HEK293 (cell line): ENCODE data around the gene FOXP1.

ENCODE experiments used
- CTCF ChIA-PET: fragments of 350-600 bp; formaldehyde crosslinking; extraction: SDS; loops from one replicate; lab custom pipeline; 2021; ENCODE audit warnings: antibody characterized with exemption; lab: Yijun Ruan, JAX
- POLR2A ChIA-PET: fragments of 300-600 bp; formaldehyde crosslinking; extraction: SDS; loops from one replicate; lab custom pipeline; 2020; ENCODE audit warnings: antibody characterized with exemption, inconsistent platforms; lab: Yijun Ruan, JAX
- H3K27ac ChIP-seq: fragments of 200-500 bp; sonication (Bioruptor generic); 2 replicates; pipeline ENCODE4 v1.5.1; 2014; ENCODE audit warnings: low read depth, low read length, control low read depth, inconsistent platforms; ENCODE audit errors: extremely low read depth
- H3K36me3 ChIP-seq, 2 experiments: fragments of 200-500 bp in 1 of 2; sonication (Bioruptor generic) in 1 of 2; 1 replicate in 1 of 2; 2 replicates in 1 of 2; pipeline ENCODE4 v1.5.1; 2014 to 2017; ENCODE audit warnings: inconsistent platforms in 2 of 2, low read length in 2 of 2; ENCODE audit not compliant: control insufficient read depth in 2 of 2, insufficient read depth in 1 of 2
- H3K4me1 ChIP-seq: fragments of 200-500 bp; sonication (Bioruptor generic); 2 replicates; pipeline ENCODE4 v1.5.1; 2014; ENCODE audit warnings: mild to moderate bottlenecking, low read length, inconsistent platforms; ENCODE audit not compliant: control insufficient read depth, insufficient read depth
- H3K4me3 ChIP-seq: 2 replicates; pipeline ENCODE4 v1.5.1; 2011; ENCODE audit warnings: low read depth, mild to moderate bottlenecking, control low read depth, low read length, moderate library complexity
- H3K9me3 ChIP-seq: fragments of 200-500 bp; sonication (Bioruptor generic); 2 replicates; pipeline ENCODE4 v1.5.1; 2014; ENCODE audit warnings: low read depth, low read length, inconsistent platforms; ENCODE audit not compliant: control insufficient read depth, insufficient read depth
- RBAK ChIP-seq: fragments of 450-650 bp; formaldehyde crosslinking; IDR thresholded peaks from 2 replicates; pipeline ENCODE4 v1.5.1; 2016; ENCODE audit warnings: missing biosample characterization, missing genetic modification characterization
- TRIM28 ChIP-seq: IDR thresholded peaks from 2 replicates; pipeline ENCODE4 v1.6.1; 2011; ENCODE audit warnings: low read length, control low read depth, borderline replicate concordance
- ZBTB21 ChIP-seq: fragments of 450-650 bp; formaldehyde crosslinking; IDR thresholded peaks from 2 replicates; pipeline ENCODE4 v1.5.1; 2017; ENCODE audit warnings: missing biosample characterization, missing genetic modification characterization
- ZFP69B ChIP-seq: fragments of 450-650 bp; formaldehyde crosslinking; IDR thresholded peaks from 2 replicates; pipeline ENCODE4 v1.5.1; 2016; ENCODE audit warnings: missing biosample characterization, missing genetic modification characterization
- ZNF114 ChIP-seq: fragments of 450-650 bp; formaldehyde crosslinking; IDR thresholded peaks from 2 replicates; pipeline ENCODE4 v1.5.0; 2017; ENCODE audit warnings: missing biosample characterization, missing genetic modification characterization
- ZNF138 ChIP-seq: fragments of 450-650 bp; formaldehyde crosslinking; IDR thresholded peaks from 2 replicates; pipeline ENCODE4 v1.5.1; 2016; ENCODE audit warnings: missing biosample characterization, missing genetic modification characterization, borderline replicate concordance
- ZNF146 ChIP-seq: fragments of 450-650 bp; formaldehyde crosslinking; IDR thresholded peaks from 2 replicates; pipeline ENCODE4 v1.5.1; 2016; ENCODE audit warnings: missing biosample characterization, missing genetic modification characterization
- ZNF214 ChIP-seq: fragments of 450-650 bp; formaldehyde crosslinking; IDR thresholded peaks from 2 replicates; pipeline ENCODE4 v1.5.1; 2017; ENCODE audit warnings: missing biosample characterization, mild to moderate bottlenecking, missing genetic modification characterization, borderline replicate concordance
- ZNF473 ChIP-seq: fragments of 450-650 bp; formaldehyde crosslinking; IDR thresholded peaks from 2 replicates; pipeline ENCODE4 v1.5.1; 2017; ENCODE audit warnings: missing biosample characterization, missing genetic modification characterization
- ZNF514 ChIP-seq: fragments of 450-650 bp; formaldehyde crosslinking; IDR thresholded peaks from 2 replicates; pipeline ENCODE4 v1.5.1; 2016; ENCODE audit warnings: missing biosample characterization, missing genetic modification characterization
- ZNF521 ChIP-seq: fragments of 450-650 bp; formaldehyde crosslinking; IDR thresholded peaks from 2 replicates; pipeline ENCODE4 v1.5.1; 2017; ENCODE audit warnings: missing biosample characterization, mild to moderate bottlenecking, missing genetic modification characterization
- ZNF621 ChIP-seq: fragments of 450-650 bp; formaldehyde crosslinking; IDR thresholded peaks from 2 replicates; pipeline ENCODE4 v1.5.1; 2017; ENCODE audit warnings: missing biosample characterization, missing genetic modification characterization
- ZNF654 ChIP-seq: fragments of 450-650 bp; formaldehyde crosslinking; IDR thresholded peaks from 2 replicates; pipeline ENCODE4 v1.5.1; 2016; ENCODE audit warnings: low read depth, missing biosample characterization, missing genetic modification characterization
- ZNF830 ChIP-seq: fragments of 450-650 bp; IDR thresholded peaks from 2 replicates; pipeline ENCODE4 v1.5.0; 2018; ENCODE audit warnings: missing biosample characterization, missing genetic modification characterization, low read depth, mild to moderate bottlenecking, moderate library complexity
- ZSCAN30 ChIP-seq: fragments of 450-650 bp; IDR thresholded peaks from 2 replicates; pipeline ENCODE4 v1.5.1; 2018; ENCODE audit warnings: missing biosample characterization, mild to moderate bottlenecking, missing genetic modification characterization, moderate library complexity
- TF ChIP-seq, protein P1 (sequence below): fragments of 450-650 bp; formaldehyde crosslinking; IDR thresholded peaks from 2 replicates; pipeline ENCODE4; 2016; ENCODE audit warnings: missing biosample characterization, missing genetic modification characterization
- TF ChIP-seq, protein P2 (sequence below): fragments of 450-650 bp; formaldehyde crosslinking; IDR thresholded peaks from 2 replicates; pipeline ENCODE4 v1.5.1; 2016; ENCODE audit warnings: missing biosample characterization, missing genetic modification characterization
- TF ChIP-seq, protein P3 (sequence below): fragments of 450-650 bp; formaldehyde crosslinking; IDR thresholded peaks from 2 replicates; pipeline ENCODE4 v1.5.1; 2016; ENCODE audit warnings: missing biosample characterization, missing genetic modification characterization
- TF ChIP-seq, protein P4 (sequence below): sonication (generic); formaldehyde crosslinking; IDR thresholded peaks from 2 replicates; pipeline ENCODE4 v1.8.1; 2022; ENCODE audit warnings: mild to moderate bottlenecking, moderate library complexity, missing genetic modification reagents
- TF ChIP-seq, protein P5 (sequence below): fragments of 450-650 bp; formaldehyde crosslinking; IDR thresholded peaks from 2 replicates; pipeline ENCODE4 v1.5.1; 2016; ENCODE audit warnings: missing biosample characterization, missing genetic modification characterization

The FOXP1 gene

DNA sequence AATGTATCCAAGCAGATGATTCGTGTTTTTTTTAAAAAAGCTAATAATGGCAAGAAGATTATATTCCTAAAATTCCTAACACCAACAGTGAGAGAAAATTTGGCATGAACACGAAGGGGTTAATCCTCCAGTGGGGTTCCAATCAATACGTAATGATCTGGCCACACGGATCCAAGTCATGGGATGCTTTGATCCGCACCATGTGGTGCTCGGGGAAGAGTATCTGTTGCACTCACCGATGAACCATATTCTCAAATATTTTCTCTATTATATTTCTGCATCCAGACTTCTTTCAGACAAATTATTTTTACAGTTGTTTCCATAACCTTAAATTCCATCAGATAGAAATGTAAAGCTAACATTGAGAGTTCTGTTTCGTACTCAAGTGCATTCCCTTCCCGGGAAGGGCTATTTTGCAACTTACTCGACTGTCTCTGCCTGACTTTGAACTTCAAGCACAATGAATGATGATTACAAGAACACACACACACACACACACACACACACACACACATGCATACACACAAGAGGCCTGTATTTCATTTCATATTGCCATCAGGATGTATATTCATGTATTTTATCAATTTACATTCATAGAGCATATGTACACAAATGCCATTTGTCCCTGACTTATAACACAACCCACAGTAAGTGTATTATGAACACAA lies 567.2 kb downstream of the FOXP1 start:
- no peak overlapping the region for H3K4me3 ChIP-seq
- POLR2A ChIA-PET, result no interaction called here
- peaks cover 0 to 13% of the 10 kb centered on the region in 2 experiments; a peak in 1 of 3 replicates for H3K36me3 ChIP-seq
- TF ChIP-seq TRIM28, result no peak
- TF ChIP-seq, protein P1, sequence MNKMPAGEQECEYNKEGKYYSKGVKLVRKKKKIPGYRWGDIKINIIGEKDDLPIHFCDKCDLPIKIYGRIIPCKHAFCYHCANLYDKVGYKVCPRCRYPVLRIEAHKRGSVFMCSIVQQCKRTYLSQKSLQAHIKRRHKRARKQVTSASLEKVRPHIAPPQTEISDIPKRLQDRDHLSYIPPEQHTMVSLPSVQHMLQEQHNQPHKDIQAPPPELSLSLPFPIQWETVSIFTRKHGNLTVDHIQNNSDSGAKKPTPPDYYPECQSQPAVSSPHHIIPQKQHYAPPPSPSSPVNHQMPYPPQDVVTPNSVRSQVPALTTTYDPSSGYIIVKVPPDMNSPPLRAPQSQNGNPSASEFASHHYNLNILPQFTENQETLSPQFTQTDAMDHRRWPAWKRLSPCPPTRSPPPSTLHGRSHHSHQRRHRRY (tag by site-specific recombination), result no peak
- TF ChIP-seq, protein P2, sequence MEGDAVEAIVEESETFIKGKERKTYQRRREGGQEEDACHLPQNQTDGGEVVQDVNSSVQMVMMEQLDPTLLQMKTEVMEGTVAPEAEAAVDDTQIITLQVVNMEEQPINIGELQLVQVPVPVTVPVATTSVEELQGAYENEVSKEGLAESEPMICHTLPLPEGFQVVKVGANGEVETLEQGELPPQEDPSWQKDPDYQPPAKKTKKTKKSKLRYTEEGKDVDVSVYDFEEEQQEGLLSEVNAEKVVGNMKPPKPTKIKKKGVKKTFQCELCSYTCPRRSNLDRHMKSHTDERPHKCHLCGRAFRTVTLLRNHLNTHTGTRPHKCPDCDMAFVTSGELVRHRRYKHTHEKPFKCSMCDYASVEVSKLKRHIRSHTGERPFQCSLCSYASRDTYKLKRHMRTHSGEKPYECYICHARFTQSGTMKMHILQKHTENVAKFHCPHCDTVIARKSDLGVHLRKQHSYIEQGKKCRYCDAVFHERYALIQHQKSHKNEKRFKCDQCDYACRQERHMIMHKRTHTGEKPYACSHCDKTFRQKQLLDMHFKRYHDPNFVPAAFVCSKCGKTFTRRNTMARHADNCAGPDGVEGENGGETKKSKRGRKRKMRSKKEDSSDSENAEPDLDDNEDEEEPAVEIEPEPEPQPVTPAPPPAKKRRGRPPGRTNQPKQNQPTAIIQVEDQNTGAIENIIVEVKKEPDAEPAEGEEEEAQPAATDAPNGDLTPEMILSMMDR (tag by site-specific recombination), result no peak
- TF ChIP-seq ZNF146, result no peak
- no peak for TF ChIP-seq ZNF473 (tag by site-specific recombination)
- TF ChIP-seq ZNF114 (tag by site-specific recombination), result no peak
- TF ChIP-seq, protein P3, sequence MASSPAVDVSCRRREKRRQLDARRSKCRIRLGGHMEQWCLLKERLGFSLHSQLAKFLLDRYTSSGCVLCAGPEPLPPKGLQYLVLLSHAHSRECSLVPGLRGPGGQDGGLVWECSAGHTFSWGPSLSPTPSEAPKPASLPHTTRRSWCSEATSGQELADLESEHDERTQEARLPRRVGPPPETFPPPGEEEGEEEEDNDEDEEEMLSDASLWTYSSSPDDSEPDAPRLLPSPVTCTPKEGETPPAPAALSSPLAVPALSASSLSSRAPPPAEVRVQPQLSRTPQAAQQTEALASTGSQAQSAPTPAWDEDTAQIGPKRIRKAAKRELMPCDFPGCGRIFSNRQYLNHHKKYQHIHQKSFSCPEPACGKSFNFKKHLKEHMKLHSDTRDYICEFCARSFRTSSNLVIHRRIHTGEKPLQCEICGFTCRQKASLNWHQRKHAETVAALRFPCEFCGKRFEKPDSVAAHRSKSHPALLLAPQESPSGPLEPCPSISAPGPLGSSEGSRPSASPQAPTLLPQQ (tag by site-specific recombination), result no peak
- TF ChIP-seq ZNF654 (tag by site-specific recombination), result no peak
- TF ChIP-seq ZSCAN30 (tag by site-specific recombination), result no peak
- no peak for TF ChIP-seq ZFP69B (tag by site-specific recombination)
- TF ChIP-seq, protein P4, sequence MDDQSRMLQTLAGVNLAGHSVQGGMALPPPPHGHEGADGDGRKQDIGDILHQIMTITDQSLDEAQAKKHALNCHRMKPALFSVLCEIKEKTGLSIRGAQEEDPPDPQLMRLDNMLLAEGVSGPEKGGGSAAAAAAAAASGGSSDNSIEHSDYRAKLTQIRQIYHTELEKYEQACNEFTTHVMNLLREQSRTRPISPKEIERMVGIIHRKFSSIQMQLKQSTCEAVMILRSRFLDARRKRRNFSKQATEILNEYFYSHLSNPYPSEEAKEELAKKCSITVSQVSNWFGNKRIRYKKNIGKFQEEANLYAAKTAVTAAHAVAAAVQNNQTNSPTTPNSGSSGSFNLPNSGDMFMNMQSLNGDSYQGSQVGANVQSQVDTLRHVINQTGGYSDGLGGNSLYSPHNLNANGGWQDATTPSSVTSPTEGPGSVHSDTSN, result no peak
- TF ChIP-seq ZNF514 (tag by site-specific recombination), result no peak
- no peak for TF ChIP-seq ZNF214 (tag by site-specific recombination)
- no peak for TF ChIP-seq ZNF830 (tag by site-specific recombination)
- no peak for TF ChIP-seq ZNF138 (tag by site-specific recombination)
- no peak for TF ChIP-seq ZNF521 (tag by site-specific recombination)
- no peak for TF ChIP-seq ZBTB21 (tag by site-specific recombination)
- TF ChIP-seq RBAK (tag by site-specific recombination), result no peak
- TF ChIP-seq, protein P5, sequence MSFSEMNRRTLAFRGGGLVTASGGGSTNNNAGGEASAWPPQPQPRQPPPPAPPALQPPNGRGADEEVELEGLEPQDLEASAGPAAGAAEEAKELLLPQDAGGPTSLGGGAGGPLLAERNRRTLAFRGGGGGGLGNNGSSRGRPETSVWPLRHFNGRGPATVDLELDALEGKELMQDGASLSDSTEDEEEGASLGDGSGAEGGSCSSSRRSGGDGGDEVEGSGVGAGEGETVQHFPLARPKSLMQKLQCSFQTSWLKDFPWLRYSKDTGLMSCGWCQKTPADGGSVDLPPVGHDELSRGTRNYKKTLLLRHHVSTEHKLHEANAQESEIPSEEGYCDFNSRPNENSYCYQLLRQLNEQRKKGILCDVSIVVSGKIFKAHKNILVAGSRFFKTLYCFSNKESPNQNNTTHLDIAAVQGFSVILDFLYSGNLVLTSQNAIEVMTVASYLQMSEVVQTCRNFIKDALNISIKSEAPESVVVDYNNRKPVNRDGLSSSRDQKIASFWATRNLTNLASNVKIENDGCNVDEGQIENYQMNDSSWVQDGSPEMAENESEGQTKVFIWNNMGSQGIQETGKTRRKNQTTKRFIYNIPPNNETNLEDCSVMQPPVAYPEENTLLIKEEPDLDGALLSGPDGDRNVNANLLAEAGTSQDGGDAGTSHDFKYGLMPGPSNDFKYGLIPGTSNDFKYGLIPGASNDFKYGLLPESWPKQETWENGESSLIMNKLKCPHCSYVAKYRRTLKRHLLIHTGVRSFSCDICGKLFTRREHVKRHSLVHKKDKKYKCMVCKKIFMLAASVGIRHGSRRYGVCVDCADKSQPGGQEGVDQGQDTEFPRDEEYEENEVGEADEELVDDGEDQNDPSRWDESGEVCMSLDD (tag by site-specific recombination), result no peak
- no peak for TF ChIP-seq ZNF621 (tag by site-specific recombination)
- TF ChIP-seq, all 188 proteins: peak for 0
- Histone ChIP-seq H3K9me3 (no peaks in the 10 kb centered on the region), H3K27ac (no peak overlapping the region), H3K4me1 (no peaks in the 10 kb centered on the region)
- CTCF ChIA-PET, result no interaction called here
